HepG2 (cell line): ENCODE data around the gene SNED1. TPM values are rescaled to one million over a fixed set of nuclear protein-coding genes. Genes with fewer than 3 reads are reported as not detected.

Experiments used
- RARG ChIP-seq: sonication (generic); formaldehyde crosslinking; IDR thresholded peaks from 2 replicates; pipeline ENCODE4 v1.4.0; 2020; ENCODE audit warnings: low read depth, mild to moderate bottlenecking, missing genetic modification reagents
- SMAD3 ChIP-seq: sonication (generic); formaldehyde crosslinking; IDR thresholded peaks from 2 replicates; pipeline ENCODE4 v1.4.0; 2020; ENCODE audit warnings: missing genetic modification reagents
- SYNCRIP ChIP-seq: fragments of 200-400 bp; formaldehyde crosslinking; IDR thresholded peaks from 2 replicates; pipeline ENCODE4 v1.6.1; 2018; ENCODE audit warnings: mild to moderate bottlenecking, low read depth, low read length; ENCODE audit not compliant: insufficient read depth
- ZNF441 ChIP-seq: sonication (generic); formaldehyde crosslinking; IDR thresholded peaks from 2 replicates; pipeline ENCODE4 v1.7.0; 2021; ENCODE audit warnings: missing genetic modification reagents, borderline replicate concordance
- ZNF629 ChIP-seq: sonication (generic); formaldehyde crosslinking; conservative IDR thresholded peaks from 2 replicates; pipeline ENCODE4 v1.5.0; 2020; ENCODE audit warnings: missing genetic modification reagents
- ZNF709 ChIP-seq: sonication (generic); formaldehyde crosslinking; IDR thresholded peaks from 2 replicates; pipeline ENCODE4 v1.5.0; 2020; ENCODE audit warnings: mild to moderate bottlenecking, missing genetic modification reagents
- ZNF83 ChIP-seq: sonication (generic); formaldehyde crosslinking; IDR thresholded peaks from 2 replicates; pipeline ENCODE4 v1.4.0; 2020; ENCODE audit warnings: missing genetic modification reagents, mild to moderate bottlenecking, borderline replicate concordance
- polyA plus RNA-seq, 8 experiments: library from polyadenylated mRNA; depleted of rRNA in 3 of 8; stranded (reverse) in 7 of 8; unstranded in 1 of 8; fragments of >200 nt; fragmentation: Illumina TruSeq in 4 of 8; extraction: Trizol in 4 of 8; gene quantifications; 2 replicates each; pipeline versions ENCODE4 v1.2.1 to v1.2.3, GENCODE V29; 2011 to 2016; ENCODE audit warnings: low read depth in 4 of 8, missing spikeins in 1 of 8, mixed read lengths in 1 of 8; ENCODE audit not compliant: insufficient read depth in 1 of 8
- total RNA-seq, 5 experiments: library from RNA; depleted of rRNA; stranded (reverse); fragments of >200 nt; fragmentation: Illumina TruSeq; extraction: Trizol; gene quantifications; 2 replicates each; pipeline ENCODE4 v1.2.3, GENCODE V29; 2016; ENCODE audit warnings: low read depth in 1 of 5
- TF ChIP-seq, protein P1 (sequence below): sonication (generic); formaldehyde crosslinking; IDR thresholded peaks from 2 replicates; pipeline ENCODE4 v1.4.0; 2020; ENCODE audit warnings: missing genetic modification reagents, mild to moderate bottlenecking, borderline replicate concordance
- TF ChIP-seq, protein P2 (sequence below): sonication (generic); formaldehyde crosslinking; conservative IDR thresholded peaks from 2 replicates; pipeline ENCODE4 v1.4.0; 2020; ENCODE audit warnings: missing genetic modification reagents
- TF ChIP-seq, protein P3 (sequence below): sonication (generic); formaldehyde crosslinking; IDR thresholded peaks from 2 replicates; pipeline ENCODE4 v1.5.0; 2020; ENCODE audit warnings: missing genetic modification reagents, mild to moderate bottlenecking, borderline replicate concordance
- TF ChIP-seq, protein P4 (sequence below): sonication (generic); formaldehyde crosslinking; IDR thresholded peaks from 2 replicates; pipeline ENCODE4 v1.8.0; 2022; ENCODE audit warnings: low read depth, missing genetic modification reagents
- TF ChIP-seq, protein P5 (sequence below): sonication (generic); formaldehyde crosslinking; IDR thresholded peaks from 2 replicates; pipeline ENCODE4 v1.5.0; 2020; ENCODE audit warnings: mild to moderate bottlenecking, missing genetic modification reagents, borderline replicate concordance
- TF ChIP-seq, protein P6 (sequence below): conservative IDR thresholded peaks from 2 replicates; pipeline ENCODE4 v1.6.1; 2018; ENCODE audit warnings: missing genetic modification reagents

The SNED1 gene
- total and polyA plus RNA-seq, 2 of the 13 experiments (the other 11 are each of a cell fraction or from before 2014, with no cell fraction given) = 0.15 to 0.65 TPM

DNA sequence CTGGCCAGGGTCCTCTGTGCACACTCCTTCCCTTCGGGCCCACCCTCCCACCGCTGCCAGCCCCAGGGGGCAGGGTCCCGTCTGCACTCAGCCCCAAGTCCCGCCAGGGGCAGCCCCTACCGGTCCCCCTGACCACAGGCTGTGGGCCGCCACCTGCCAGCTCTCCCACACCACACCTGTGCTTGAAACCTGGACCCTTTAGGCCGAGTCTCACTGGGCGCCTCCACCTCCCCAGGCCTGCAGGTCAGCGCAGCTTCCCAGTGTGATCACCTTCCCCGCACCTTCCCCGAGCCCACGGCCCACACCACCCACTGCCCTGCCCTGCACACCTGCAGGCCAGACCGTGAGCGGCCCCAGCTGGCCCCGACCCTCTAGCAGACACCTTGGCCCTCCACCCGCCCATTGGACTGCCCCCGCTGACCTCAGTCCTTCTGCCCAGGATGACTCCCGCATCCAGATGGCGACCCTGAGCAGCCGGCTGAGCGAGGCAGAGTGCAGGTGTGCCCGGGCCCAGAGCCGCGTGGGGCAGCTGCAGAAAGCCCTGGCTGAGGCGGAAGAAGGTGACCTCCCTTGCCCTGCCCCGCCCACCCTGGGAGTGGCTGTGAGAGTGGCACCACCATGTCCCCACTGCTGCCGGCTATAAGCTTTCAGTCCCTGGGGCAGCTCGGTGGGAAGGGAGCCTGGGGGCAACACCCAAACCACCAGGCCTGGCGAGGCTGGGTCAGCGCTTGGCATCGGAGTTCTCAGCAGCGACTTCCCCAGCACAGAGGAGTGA lies 31.3 kb upstream of the SNED1 start (continued):
- TF ChIP-seq, protein P1, sequence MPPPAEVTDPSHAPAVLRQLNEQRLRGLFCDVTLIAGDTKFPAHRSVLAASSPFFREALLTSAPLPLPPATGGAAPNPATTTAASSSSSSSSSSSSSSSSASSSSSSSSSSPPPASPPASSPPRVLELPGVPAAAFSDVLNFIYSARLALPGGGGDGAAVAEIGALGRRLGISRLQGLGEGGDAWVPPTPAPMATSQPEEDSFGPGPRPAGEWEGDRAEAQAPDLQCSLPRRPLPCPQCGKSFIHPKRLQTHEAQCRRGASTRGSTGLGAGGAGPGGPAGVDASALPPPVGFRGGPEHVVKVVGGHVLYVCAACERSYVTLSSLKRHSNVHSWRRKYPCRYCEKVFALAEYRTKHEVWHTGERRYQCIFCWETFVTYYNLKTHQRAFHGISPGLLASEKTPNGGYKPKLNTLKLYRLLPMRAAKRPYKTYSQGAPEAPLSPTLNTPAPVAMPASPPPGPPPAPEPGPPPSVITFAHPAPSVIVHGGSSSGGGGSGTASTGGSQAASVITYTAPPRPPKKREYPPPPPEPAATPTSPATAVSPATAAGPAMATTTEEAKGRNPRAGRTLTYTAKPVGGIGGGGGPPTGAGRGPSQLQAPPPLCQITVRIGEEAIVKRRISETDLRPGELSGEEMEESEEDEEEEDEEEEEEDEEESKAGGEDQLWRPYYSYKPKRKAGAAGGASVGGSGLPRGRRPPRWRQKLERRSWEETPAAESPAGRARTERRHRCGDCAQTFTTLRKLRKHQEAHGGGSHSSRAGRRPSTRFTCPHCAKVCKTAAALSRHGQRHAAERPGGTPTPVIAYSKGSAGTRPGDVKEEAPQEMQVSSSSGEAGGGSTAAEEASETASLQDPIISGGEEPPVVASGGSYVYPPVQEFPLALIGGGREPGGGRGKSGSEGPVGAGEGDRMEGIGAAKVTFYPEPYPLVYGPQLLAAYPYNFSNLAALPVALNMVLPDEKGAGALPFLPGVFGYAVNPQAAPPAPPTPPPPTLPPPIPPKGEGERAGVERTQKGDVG (CRISPR knock-in tag) = no peak
- TF ChIP-seq, protein P2, sequence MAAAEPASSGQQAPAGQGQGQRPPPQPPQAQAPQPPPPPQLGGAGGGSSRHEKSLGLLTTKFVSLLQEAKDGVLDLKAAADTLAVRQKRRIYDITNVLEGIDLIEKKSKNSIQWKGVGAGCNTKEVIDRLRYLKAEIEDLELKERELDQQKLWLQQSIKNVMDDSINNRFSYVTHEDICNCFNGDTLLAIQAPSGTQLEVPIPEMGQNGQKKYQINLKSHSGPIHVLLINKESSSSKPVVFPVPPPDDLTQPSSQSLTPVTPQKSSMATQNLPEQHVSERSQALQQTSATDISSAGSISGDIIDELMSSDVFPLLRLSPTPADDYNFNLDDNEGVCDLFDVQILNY (CRISPR knock-in tag) = no peak
- TF ChIP-seq ZNF441 (CRISPR knock-in tag) = no peak
- no peak for TF ChIP-seq SYNCRIP
- TF ChIP-seq, protein P3, sequence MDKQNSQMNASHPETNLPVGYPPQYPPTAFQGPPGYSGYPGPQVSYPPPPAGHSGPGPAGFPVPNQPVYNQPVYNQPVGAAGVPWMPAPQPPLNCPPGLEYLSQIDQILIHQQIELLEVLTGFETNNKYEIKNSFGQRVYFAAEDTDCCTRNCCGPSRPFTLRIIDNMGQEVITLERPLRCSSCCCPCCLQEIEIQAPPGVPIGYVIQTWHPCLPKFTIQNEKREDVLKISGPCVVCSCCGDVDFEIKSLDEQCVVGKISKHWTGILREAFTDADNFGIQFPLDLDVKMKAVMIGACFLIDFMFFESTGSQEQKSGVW (CRISPR knock-in tag) = no peak
- TF ChIP-seq ZNF83 (CRISPR knock-in tag) = no peak
- TF ChIP-seq ZNF709 (CRISPR knock-in tag) = no peak
- TF ChIP-seq, protein P4, sequence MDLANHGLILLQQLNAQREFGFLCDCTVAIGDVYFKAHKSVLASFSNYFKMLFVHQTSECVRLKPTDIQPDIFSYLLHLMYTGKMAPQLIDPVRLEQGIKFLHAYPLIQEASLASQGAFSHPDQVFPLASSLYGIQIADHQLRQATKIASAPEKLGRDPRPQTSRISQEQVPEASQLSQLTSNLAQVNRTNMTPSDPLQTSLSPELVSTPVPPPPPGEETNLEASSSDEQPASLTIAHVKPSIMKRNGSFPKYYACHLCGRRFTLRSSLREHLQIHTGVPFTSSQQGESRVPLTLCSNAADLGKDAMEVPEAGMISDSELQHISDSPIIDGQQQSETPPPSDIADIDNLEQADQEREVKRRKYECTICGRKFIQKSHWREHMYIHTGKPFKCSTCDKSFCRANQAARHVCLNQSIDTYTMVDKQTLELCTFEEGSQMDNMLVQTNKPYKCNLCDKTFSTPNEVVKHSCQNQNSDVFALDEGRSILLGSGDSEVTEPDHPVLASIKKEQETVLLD (CRISPR knock-in tag) = no peak
- no peak for TF ChIP-seq ZNF629 (CRISPR knock-in tag)
- TF ChIP-seq SMAD3 (CRISPR knock-in tag) = no peak
- no peak for TF ChIP-seq RARG
- TF ChIP-seq, protein P5, sequence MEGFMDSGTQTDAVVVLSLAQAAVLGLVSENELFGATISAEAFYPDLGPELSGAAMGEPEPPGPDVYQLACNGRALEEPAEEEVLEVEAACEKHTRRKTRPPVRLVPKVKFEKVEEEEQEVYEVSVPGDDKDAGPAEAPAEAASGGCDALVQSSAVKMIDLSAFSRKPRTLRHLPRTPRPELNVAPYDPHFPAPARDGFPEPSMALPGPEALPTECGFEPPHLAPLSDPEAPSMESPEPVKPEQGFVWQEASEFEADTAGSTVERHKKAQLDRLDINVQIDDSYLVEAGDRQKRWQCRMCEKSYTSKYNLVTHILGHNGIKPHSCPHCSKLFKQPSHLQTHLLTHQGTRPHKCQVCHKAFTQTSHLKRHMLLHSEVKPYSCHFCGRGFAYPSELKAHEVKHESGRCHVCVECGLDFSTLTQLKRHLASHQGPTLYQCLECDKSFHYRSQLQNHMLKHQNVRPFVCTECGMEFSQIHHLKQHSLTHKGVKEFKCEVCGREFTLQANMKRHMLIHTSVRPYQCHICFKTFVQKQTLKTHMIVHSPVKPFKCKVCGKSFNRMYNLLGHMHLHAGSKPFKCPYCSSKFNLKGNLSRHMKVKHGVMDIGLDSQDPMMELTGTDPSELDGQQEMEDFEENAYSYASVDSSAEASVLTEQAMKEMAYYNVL (CRISPR knock-in tag) = no peak
- TF ChIP-seq, protein P6, sequence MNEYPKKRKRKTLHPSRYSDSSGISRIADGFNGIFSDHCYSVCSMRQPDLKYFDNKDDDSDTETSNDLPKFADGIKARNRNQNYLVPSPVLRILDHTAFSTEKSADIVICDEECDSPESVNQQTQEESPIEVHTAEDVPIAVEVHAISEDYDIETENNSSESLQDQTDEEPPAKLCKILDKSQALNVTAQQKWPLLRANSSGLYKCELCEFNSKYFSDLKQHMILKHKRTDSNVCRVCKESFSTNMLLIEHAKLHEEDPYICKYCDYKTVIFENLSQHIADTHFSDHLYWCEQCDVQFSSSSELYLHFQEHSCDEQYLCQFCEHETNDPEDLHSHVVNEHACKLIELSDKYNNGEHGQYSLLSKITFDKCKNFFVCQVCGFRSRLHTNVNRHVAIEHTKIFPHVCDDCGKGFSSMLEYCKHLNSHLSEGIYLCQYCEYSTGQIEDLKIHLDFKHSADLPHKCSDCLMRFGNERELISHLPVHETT (CRISPR knock-in tag) = no peak
